Measurements from ENCODE around the gene CFL2. TPM values are rescaled to one million over a fixed set of nuclear protein-coding genes. Genes with fewer than 3 reads are reported as not detected.

Gene CFL2
- total and polyA plus RNA-seq, 12 donors: 42.8 to 228 (median 122) TPM

DNA sequence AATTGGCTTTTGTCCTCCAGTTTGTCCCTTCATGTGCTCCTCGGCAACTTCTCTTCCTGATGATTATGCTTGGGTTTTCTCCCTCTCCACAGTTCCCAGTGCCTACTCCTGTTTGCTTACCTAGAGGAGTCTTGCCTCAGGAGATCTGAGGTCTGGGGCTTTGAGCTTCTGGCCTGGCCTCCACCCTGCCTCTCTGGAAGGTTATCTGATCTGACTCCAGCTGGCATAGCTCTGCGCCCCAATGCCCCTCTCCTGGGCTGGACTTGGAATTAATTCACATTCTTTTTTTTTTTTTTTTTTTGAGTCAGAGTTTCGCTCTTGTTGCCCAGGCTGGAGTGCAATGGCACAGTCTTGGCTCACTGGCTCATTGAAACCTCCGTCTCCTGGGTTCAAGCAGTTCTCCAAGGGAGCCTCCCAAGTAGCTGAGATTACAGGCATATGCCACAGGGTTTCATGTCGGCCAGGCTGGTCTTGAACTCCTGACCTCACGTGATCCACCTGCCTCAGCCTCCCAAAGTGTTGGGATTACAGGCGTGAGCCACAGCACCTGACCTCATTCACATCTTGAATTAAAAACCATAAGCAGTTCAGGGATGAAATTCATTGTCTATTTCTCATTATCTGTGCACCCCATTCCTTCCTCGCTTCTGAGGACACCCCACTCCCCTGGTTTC lies 33.5 kb downstream of the CFL2 start:
- Histone ChIP-seq H3K4me3 (no peak overlapping the region), H3K27me3 (no peaks in the 10 kb centered on the region), H3K9me3 (replicated peaks in 1 of 3) (no peaks in the 10 kb centered on the region), H3K4me1 (replicated peaks in 1 of 2) (peaks cover 0 to 7% of the 10 kb centered on the region in 2 donors), H3K36me3 (replicated peaks in 1 of 2) (no peaks in the 10 kb centered on the region), H3K27ac (no peak overlapping the region)
- intact Hi-C loops (cut with DNase I): no loop called here
- no peak for TF ChIP-seq POLR2A (IDR thresholded peaks at IDR 0.05)
- TF ChIP-seq, protein P1, sequence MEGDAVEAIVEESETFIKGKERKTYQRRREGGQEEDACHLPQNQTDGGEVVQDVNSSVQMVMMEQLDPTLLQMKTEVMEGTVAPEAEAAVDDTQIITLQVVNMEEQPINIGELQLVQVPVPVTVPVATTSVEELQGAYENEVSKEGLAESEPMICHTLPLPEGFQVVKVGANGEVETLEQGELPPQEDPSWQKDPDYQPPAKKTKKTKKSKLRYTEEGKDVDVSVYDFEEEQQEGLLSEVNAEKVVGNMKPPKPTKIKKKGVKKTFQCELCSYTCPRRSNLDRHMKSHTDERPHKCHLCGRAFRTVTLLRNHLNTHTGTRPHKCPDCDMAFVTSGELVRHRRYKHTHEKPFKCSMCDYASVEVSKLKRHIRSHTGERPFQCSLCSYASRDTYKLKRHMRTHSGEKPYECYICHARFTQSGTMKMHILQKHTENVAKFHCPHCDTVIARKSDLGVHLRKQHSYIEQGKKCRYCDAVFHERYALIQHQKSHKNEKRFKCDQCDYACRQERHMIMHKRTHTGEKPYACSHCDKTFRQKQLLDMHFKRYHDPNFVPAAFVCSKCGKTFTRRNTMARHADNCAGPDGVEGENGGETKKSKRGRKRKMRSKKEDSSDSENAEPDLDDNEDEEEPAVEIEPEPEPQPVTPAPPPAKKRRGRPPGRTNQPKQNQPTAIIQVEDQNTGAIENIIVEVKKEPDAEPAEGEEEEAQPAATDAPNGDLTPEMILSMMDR (IDR thresholded peaks at IDR 0.05): no peak
- peak in 5 of 7 donors; percentile 21 to 55 (median 39) for DNase-seq
- 70 to 83% (median 76%) methylated on average over 7 to 8 of the region's 8 CpGs for WGBS, 4 donors

DNA sequence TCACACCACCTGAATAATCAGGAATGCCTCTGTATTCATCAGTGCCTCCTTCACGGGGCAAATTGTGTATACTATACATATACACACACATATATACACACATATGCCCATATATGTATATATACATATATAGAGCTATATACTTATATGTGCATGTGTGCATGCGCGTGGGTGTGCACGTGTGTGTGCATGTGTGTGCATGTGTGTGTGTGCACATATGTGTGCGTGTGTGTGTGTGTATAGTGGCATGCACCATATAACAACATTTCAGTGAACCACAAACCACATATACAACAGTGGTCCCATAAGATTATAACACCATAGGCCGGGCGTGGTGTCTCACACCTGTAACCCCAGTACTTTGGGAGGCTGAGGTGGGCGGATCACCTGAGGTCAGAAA lies 35.7 kb downstream of the CFL2 start:
- H3K4me3 ChIP-seq: no peak overlapping the region
- H3K36me3 ChIP-seq (replicated peaks in 1 of 2): no peaks in the 10 kb centered on the region
- H3K9me3 ChIP-seq (replicated peaks in 1 of 3): no peaks in the 10 kb centered on the region
- no peak overlapping the region for H3K27ac ChIP-seq
- TF ChIP-seq, protein P1 (IDR thresholded peaks at IDR 0.05): no peak
- TF ChIP-seq POLR2A (IDR thresholded peaks at IDR 0.05): no peak
- no peaks in the 10 kb centered on the region for H3K27me3 ChIP-seq
- WGBS, 4 donors: 87 to 91% (median 89%) methylated on average over 8 of the region's 8 CpGs
- intact Hi-C loops (cut with DNase I): loop anchor here in 1 of 2 donors (5.0 kb wide), 1 partner anchor 39 kb away; no protein-coding TSS in a partner anchor
- peaks cover 0 to 7% of the 10 kb centered on the region in 2 donors for H3K4me1 ChIP-seq (replicated peaks in 1 of 2)
- no peak for DNase-seq

DNA sequence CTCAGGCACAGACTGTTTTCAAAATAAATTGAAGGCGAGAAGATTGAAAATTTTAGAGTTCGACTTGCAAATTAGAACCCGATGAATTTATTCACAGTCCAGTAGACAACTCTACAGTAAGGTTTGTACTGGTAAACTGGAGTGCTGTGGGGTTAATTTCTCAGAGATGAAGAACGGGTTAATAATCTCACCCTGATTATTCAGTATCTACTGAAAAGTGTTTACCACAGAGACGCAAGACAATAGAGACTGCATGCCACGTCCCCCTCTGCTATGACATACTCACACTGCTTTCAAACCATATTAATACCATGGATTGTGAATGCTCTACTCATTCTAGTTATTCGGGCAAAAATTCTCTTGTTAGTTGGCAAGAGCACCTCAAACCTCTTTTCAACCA lies 36.1 kb downstream of the CFL2 start:
- 69 to 85% (median 79%) methylated on average over 7 of the region's 7 CpGs for WGBS, 4 donors
- Histone ChIP-seq H3K36me3 (replicated peaks in 1 of 2) (no peaks in the 10 kb centered on the region), H3K4me1 (replicated peaks in 1 of 2) (peaks cover 0 to 7% of the 10 kb centered on the region in 2 donors), H3K27me3 (no peaks in the 10 kb centered on the region), H3K27ac (no peak overlapping the region), H3K9me3 (replicated peaks in 1 of 3) (no peaks in the 10 kb centered on the region), H3K4me3 (no peak overlapping the region)
- no peak for DNase-seq
- no peak for TF ChIP-seq POLR2A (IDR thresholded peaks at IDR 0.05)
- TF ChIP-seq, protein P1 (IDR thresholded peaks at IDR 0.05): no peak
- intact Hi-C loops (cut with DNase I): loop anchor here in 1 of 2 donors (5.0 kb wide), 1 partner anchor 39 kb away; no protein-coding TSS in a partner anchor

DNA sequence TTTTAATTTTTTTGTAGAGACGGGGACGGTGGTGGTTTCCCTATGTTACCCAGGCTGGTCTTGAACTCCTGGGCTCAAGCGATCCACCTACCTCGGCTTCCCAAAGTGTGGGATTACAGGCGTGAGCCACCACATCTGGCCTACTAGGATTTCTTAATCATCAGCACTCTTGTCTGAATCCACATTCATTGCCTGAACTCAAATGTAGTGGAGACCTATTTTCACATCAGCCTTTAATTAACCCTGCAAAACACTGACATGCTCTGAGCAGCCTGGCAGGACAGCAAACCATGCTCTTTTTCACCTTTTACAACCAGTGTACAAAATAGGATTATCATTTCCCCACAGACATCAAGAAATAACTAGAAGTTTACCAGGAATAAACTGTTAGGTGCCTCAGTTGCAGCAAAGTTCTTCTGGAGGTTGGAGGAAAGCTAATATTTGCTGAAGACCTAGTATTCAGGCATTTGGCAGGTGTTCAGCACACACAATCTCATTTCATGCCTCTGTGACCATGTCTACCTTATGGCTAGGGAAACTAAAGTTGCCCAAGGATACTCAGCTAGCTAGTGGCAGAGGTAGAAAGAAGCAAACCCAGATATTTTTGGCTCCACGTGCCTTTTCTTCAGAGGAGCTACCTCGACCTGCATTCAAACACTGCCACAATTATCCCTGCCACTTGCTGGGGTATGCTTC lies 37.7 kb downstream of the CFL2 start:
- 81 to 88% (median 84%) methylated on average over 7 of the region's 7 CpGs for WGBS, 4 donors

More for the DNA sequence above, 37.7 kb downstream of the CFL2 start:
- H3K9me3 ChIP-seq (replicated peaks in 1 of 3): no peaks in the 10 kb centered on the region
- no peaks in the 10 kb centered on the region for H3K27me3 ChIP-seq
- TF ChIP-seq, protein P1 (IDR thresholded peaks at IDR 0.05): no peak
- TF ChIP-seq POLR2A (IDR thresholded peaks at IDR 0.05): no peak
- peaks cover 0 to 7% of the 10 kb centered on the region in 2 donors for H3K4me1 ChIP-seq (replicated peaks in 1 of 2)
- H3K4me3 ChIP-seq: no peak overlapping the region
- no peak overlapping the region for H3K27ac ChIP-seq
- DNase-seq: peak in 1 of 7 donors; percentile 7
- intact Hi-C loops (cut with DNase I): loop anchor here in 1 of 2 donors (5.0 kb wide), 1 partner anchor 41 kb away; no protein-coding TSS in a partner anchor
- H3K36me3 ChIP-seq (replicated peaks in 1 of 2): no peaks in the 10 kb centered on the region
